Measurements from ENCODE around the gene PRKCA. TPM values are rescaled to one million over a fixed set of nuclear protein-coding genes. Genes with fewer than 3 reads are reported as not detected.
A peak's percentile ranks its signal among the peaks of the same experiment; 100 is the strongest.
"Not testable (repeated sequence)": the region's sequence is repeated elsewhere in the genome, so short reads cannot be mapped to it uniquely, and the experiment has no call there.

PRKCA gene
- total RNA-seq, 1 donor: 60.5 TPM

DNA sequence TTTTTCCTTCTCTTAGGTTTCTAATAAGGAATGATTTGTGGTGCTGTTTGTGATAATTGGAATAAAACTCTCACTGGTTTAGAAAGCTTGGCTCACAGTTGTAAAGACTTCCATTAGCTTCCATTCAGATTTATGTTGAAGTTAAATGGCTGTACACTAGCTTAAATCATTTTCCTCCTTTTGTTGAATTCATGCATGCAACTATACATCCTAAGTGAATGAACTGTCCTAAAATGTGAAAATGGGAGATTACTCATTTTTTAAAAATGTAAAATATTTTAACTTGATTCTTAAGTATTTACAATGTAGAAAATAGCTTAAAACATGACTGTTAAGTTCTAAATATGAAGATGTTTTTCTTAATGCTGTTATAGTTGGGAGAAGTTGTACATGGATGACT, 15.2 kb downstream of the PRKCA start:
- DNase-seq (ENCODE audit: low read depth): no peak
- TF ChIP-seq, protein P1, sequence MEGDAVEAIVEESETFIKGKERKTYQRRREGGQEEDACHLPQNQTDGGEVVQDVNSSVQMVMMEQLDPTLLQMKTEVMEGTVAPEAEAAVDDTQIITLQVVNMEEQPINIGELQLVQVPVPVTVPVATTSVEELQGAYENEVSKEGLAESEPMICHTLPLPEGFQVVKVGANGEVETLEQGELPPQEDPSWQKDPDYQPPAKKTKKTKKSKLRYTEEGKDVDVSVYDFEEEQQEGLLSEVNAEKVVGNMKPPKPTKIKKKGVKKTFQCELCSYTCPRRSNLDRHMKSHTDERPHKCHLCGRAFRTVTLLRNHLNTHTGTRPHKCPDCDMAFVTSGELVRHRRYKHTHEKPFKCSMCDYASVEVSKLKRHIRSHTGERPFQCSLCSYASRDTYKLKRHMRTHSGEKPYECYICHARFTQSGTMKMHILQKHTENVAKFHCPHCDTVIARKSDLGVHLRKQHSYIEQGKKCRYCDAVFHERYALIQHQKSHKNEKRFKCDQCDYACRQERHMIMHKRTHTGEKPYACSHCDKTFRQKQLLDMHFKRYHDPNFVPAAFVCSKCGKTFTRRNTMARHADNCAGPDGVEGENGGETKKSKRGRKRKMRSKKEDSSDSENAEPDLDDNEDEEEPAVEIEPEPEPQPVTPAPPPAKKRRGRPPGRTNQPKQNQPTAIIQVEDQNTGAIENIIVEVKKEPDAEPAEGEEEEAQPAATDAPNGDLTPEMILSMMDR (IDR thresholded peaks at IDR 0.05; ENCODE audit: insufficient read depth, low read depth, low read length): no peak

DNA sequence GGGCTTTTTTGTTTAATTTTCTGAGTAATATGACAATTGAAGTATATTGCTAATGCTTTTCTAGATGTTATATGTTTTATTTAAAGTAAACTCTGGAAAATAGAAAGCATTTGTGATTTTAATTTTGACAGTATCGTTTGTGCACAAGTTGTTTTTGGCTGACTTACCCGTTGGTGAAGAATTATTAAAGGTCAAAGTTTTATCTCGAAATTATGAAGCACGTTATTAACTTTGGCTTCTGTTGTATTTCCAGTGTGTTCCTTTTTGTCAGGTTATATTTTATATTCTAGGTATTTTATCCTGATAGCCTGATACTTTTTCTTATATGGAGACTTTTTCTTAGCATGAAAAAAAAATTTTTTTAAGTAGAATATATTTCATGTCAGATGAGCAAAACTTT, 16.8 kb downstream of the PRKCA start:
- DNase-seq (ENCODE audit: low read depth): no peak
- no peak overlapping the region for H3K4me3 ChIP-seq (ENCODE audit: low read depth, low read length)
- TF ChIP-seq, protein P1 (IDR thresholded peaks at IDR 0.05; ENCODE audit: insufficient read depth, low read depth, low read length): no peak

More for the DNA sequence above, 15.2 kb downstream of the PRKCA start:
- H3K4me3 ChIP-seq (ENCODE audit: low read depth, low read length): no peak overlapping the region

DNA sequence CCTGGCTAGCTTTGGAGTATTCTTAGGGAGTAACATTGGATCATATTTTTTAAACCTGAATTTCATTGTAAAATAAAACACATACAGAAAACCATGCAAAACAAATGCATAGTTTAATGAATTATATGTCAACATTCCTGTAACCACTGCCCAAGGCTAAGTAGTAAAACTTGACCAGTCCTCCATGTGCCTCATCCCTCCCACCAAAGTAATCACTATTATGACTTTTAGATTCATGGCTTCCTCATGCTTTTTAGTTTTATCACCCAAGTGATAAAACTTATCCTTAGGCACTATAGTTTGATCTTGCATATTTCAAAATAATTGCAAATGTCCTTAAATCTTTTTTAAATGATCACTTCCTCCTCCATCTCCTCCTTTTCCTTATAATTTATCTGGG, 20.4 kb downstream of the PRKCA start:
- DNase-seq (ENCODE audit: low read depth): peak; percentile 91
- TF ChIP-seq, protein P1 (IDR thresholded peaks at IDR 0.05; ENCODE audit: insufficient read depth, low read depth, low read length): no peak

GRCh38 chr17:66324381-66325004, 22.1 kb downstream of the PRKCA start:
- not testable (repeated sequence) for H3K4me3 ChIP-seq (ENCODE audit: low read depth, low read length); DNase-seq (ENCODE audit: low read depth)

More for the DNA sequence above, 20.4 kb downstream of the PRKCA start:
- no peak overlapping the region for H3K4me3 ChIP-seq (ENCODE audit: low read depth, low read length)

GRCh38 chr17:66326476-66327047, 24.1 kb downstream of the PRKCA start:
- TF ChIP-seq, protein P1 (IDR thresholded peaks at IDR 0.05; ENCODE audit: insufficient read depth, low read depth, low read length): no peak
- no peak for DNase-seq (ENCODE audit: low read depth)
- no peak overlapping the region for H3K4me3 ChIP-seq (ENCODE audit: low read depth, low read length)

- H3K4me3 ChIP-seq (ENCODE audit: low read depth, low read length): no peak overlapping the region
- TF ChIP-seq, protein P1 (IDR thresholded peaks at IDR 0.05; ENCODE audit: insufficient read depth, low read depth, low read length): no peak
- DNase-seq (ENCODE audit: low read depth): peak; percentile 59
These were observed 28.2 kb downstream of the PRKCA start for GRCh38 chr17:66330646-66331037.

DNA sequence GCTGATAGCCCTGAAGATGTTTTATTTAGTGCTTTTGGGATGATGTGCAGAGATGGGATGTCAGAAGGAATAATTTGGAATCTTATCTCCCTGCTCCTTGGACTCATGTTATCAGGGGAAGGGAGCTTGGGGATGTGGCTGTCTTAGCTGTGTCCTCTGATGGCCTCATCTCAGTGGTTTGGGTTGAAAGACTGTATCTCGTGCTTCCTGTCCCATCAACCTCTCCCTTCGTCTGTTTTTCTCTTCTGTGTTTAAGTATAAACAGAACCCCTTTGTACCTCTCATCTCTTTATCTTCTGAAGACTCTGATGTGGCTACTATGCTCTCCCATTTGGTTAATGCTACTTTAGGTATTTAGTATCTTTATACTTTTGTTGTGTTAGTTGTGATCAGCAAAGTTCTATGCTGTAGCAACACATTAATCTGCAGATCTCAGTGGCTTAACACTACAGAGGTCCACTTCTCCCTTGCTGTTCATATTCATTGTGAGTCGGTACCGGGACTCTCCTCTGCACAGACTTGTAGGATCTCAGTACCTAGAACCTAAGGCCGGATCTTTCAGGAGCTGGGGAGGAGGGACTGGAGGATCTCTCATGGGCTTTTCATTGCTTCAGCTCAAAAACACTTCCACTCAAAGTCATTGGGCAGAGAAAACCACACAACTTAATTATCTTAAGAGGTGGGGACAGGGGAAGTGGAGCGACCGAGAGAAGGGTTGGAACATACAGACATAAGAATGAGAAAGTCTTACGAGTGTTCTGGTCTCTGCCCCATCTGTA, 28.8 kb downstream of the PRKCA start:
- TF ChIP-seq, protein P1 (IDR thresholded peaks at IDR 0.05; ENCODE audit: insufficient read depth, low read depth, low read length): no peak
- no peak overlapping the region for H3K4me3 ChIP-seq (ENCODE audit: low read depth, low read length)
- DNase-seq (ENCODE audit: low read depth): peak; percentile 61
